K562 (cell line): ENCODE data around the gene TRIM44. TPM values are rescaled to one million over a fixed set of nuclear protein-coding genes. Genes with fewer than 3 reads are reported as not detected.
A peak's percentile ranks its signal among the peaks of the same experiment; 100 is the strongest.

Experiments
- ATAC-seq: fragments of 200-7000 bp; cut with Tn5 transposase; 3 replicates; pipeline ENCODE4 v1.9.1; 2020; ENCODE audit warnings: moderate library complexity
- BruUV-seq: library from RNA; stranded (reverse); fragments of 400-500 nt; replicated peaks from 2 replicates; lab custom pipeline; 2021; lab: Mats Ljungman, UMichigan
- CTCF ChIA-PET: fragments of 300-600 bp; formaldehyde crosslinking; extraction: SDS; loops from one replicate; lab custom pipeline; 2021; ENCODE audit warnings: low intra/inter-chr PET ratio; lab: Yijun Ruan, JAX
- POLR2A ChIA-PET: fragments of 300-600, 350-650 bp; sonication (Branson Sonifier 250); formaldehyde crosslinking; extraction: SDS; loops from one replicate; lab custom pipeline; 2021; ENCODE audit warnings: antibody characterized with exemption, inconsistent platforms; lab: Yijun Ruan, JAX
- DNase-seq, 4 experiments: peaks; one replicate each; pipeline versions ENCODE4 v3.0.0 to v3.0.0-alpha.2; 2011 to 2018; ENCODE audit warnings: low spot score in 3 of 4, mixed read lengths in 3 of 4; ENCODE audit errors: extremely low read depth in 1 of 4
- FAIRE-seq: peaks from 2 replicates; lab custom pipeline; 2011; peaks lifted over from hg19 to GRCh38; lab: Jason Lieb, UNC
- H2AFZ ChIP-seq: 2 replicates; pipeline ENCODE4 v1.6.0; 2011; ENCODE audit warnings: low read depth, low read length, control low read depth, inconsistent platforms
- H3K27ac ChIP-seq: fragments of 200-600 bp; 3 replicates; pipeline ENCODE4 v1.8.0; 2011; ENCODE audit warnings: low read depth, mild to moderate bottlenecking, control low read depth, inconsistent platforms, low read length, moderate library complexity, mixed read lengths; ENCODE audit errors: extremely low read depth
- H3K27me3 ChIP-seq, 2 experiments: fragments of 300-600 bp in 1 of 2; 2 replicates in 1 of 2; 3 replicates in 1 of 2; pipeline versions ENCODE4 v1.6.0 to v1.8.0; 2011; ENCODE audit warnings: inconsistent platforms in 2 of 2, low read length in 2 of 2, mild to moderate bottlenecking in 1 of 2, mixed read lengths in 1 of 2, moderate library complexity in 1 of 2; ENCODE audit not compliant: control insufficient read depth in 2 of 2, insufficient read depth in 2 of 2
- H3K36me3 ChIP-seq: fragments of 300-600 bp; 3 replicates; pipeline ENCODE4 v1.8.0; 2011; ENCODE audit warnings: mild to moderate bottlenecking, low read length, inconsistent platforms; ENCODE audit not compliant: control insufficient read depth, insufficient read depth
- H3K4me1 ChIP-seq, 2 experiments: fragments of 200-600 bp in 1 of 2; replicated peaks in 1 of 2; 2 replicates in 1 of 2; 3 replicates in 1 of 2; pipeline versions ENCODE4 v1.5.1 to v1.8.0; 2011; ENCODE audit warnings: inconsistent platforms in 2 of 2, low read length in 2 of 2, mild to moderate bottlenecking in 1 of 2, mixed read lengths in 1 of 2, moderate library complexity in 1 of 2; ENCODE audit not compliant: control insufficient read depth in 2 of 2, insufficient read depth in 2 of 2
- H3K4me2 ChIP-seq: 2 replicates; pipeline ENCODE4 v1.6.1; 2011; ENCODE audit warnings: low read length, control low read depth, inconsistent platforms, mixed read lengths; ENCODE audit not compliant: insufficient read depth
- H3K4me3 ChIP-seq: fragments of 200-600 bp; sonication (generic), shearing (Covaris generic); 2 replicates; pipeline ENCODE4 v1.5.1; 2016; ENCODE audit warnings: control low read depth, inconsistent platforms
- H3K79me2 ChIP-seq: fragments of 200-600 bp; 3 replicates; pipeline ENCODE4 v1.8.0; 2011; ENCODE audit warnings: low read length, inconsistent platforms; ENCODE audit not compliant: control insufficient read depth, insufficient read depth
- H3K9ac ChIP-seq, 2 experiments: 2 replicates each; pipeline versions ENCODE4 v1.6.0 to v1.6.1; 2011; ENCODE audit warnings: low read depth in 2 of 2, low read length in 2 of 2, control low read depth in 1 of 2, inconsistent platforms in 1 of 2, mild to moderate bottlenecking in 1 of 2, mixed read lengths in 1 of 2; ENCODE audit not compliant: insufficient read depth in 1 of 2
- H3K9me1 ChIP-seq: one replicate; pipeline ENCODE4 v1.6.0; 2011; ENCODE audit warnings: inconsistent platforms, mild to moderate bottlenecking, low read length, moderate library complexity; ENCODE audit not compliant: control insufficient read depth, insufficient read depth
- H3K9me3 ChIP-seq: replicated peaks from 2 replicates; pipeline ENCODE4 v1.5.1; 2011; ENCODE audit warnings: low read depth, low read length, inconsistent platforms; ENCODE audit not compliant: control insufficient read depth, insufficient read depth
- H4K20me1 ChIP-seq: replicated peaks from 2 replicates; pipeline ENCODE4 v1.6.1; 2011; ENCODE audit warnings: low read length, inconsistent platforms, mixed read lengths; ENCODE audit not compliant: control insufficient read depth, insufficient read depth
- CHD1 ChIP-seq: fragments of 200-600 bp; sonication (generic); IDR thresholded peaks from one replicate; pipeline ENCODE4 v1.6.1; 2012; ENCODE audit warnings: mild to moderate bottlenecking, moderate library complexity, low read length, inconsistent platforms
- DIDO1 ChIP-seq: fragments of 450-650 bp; IDR thresholded peaks from 2 replicates; pipeline ENCODE4 v1.6.1; 2016; ENCODE audit warnings: low read depth, missing biosample characterization, missing genetic modification characterization
- GABPB2 ChIP-seq: fragments of 250-450 bp; sonication (Bioruptor Pico); conservative IDR thresholded peaks from 2 replicates; pipeline ENCODE4 v1.5.1; 2021; ENCODE audit warnings: mild to moderate bottlenecking
- IRF2 ChIP-seq: sonication (generic); formaldehyde crosslinking; IDR thresholded peaks from 2 replicates; pipeline ENCODE4 v1.8.1; 2022; ENCODE audit warnings: mild to moderate bottlenecking, missing genetic modification reagents
- USF2 ChIP-seq: sonication (generic); formaldehyde crosslinking; IDR thresholded peaks from 2 replicates; pipeline ENCODE4 v1.5.0; 2020; ENCODE audit warnings: missing genetic modification reagents
- ZBTB8A ChIP-seq: fragments of 450-650 bp; IDR thresholded peaks from 2 replicates; pipeline ENCODE4 v1.6.1; 2018; ENCODE audit warnings: mild to moderate bottlenecking, moderate library complexity; ENCODE audit not compliant: partially characterized antibody
- ZNF316 ChIP-seq: fragments of 450-650 bp; IDR thresholded peaks from 2 replicates; pipeline ENCODE4 v1.6.1; 2016
- ZNF449 ChIP-seq: fragments of 250-450 bp; sonication (Bioruptor Pico); IDR thresholded peaks from 2 replicates; pipeline ENCODE4 v1.8.0; 2022; ENCODE audit warnings: moderate library complexity, mild to moderate bottlenecking, inconsistent platforms
- ZNF668 ChIP-seq: fragments of 250-450 bp; sonication (Bioruptor Pico); IDR thresholded peaks from 2 replicates; pipeline ENCODE4 v1.8.0; 2022; ENCODE audit warnings: mild to moderate bottlenecking, inconsistent platforms
- WGBS: fragments of 100-300 bp; shearing (Covaris generic); methylation state at CpG from one replicate; pipeline ENCODE4 v1.1.6; 2016; ENCODE audit warnings: low coverage, mixed read lengths; ENCODE audit not compliant: insufficient coverage; ENCODE audit errors: missing lambda C conversion rate; 5-methylcytosine and 5-hydroxymethylcytosine counted together
- in situ Hi-C: fragments of 300-500 bp; cut with MboI; formaldehyde crosslinking; loops from 4 replicates; pipeline ENCODE4 v1.15.0; 2018; ENCODE audit warnings: inconsistent platforms, mixed read lengths
- intact Hi-C: fragments of 100-400 bp; cut with micrococcal nuclease; formaldehyde crosslinking; loops from 2 replicates; pipeline ENCODE4 v1.14.2; 2022
- polyA plus RNA-seq, 8 experiments: library from polyadenylated mRNA; depleted of rRNA in 4 of 8; stranded (reverse) in 5 of 8; unstranded in 3 of 8; fragments of >200 nt; fragmentation: Nextera tagmentation in 2 of 8; fragmentation: Illumina TruSeq in 1 of 8; extraction: Ambion mirVana in 2 of 8; extraction: Trizol in 1 of 8; gene quantifications; 2 replicates each; pipeline versions ENCODE4 v1.2.1 to v1.2.3, GENCODE V29; 2011 to 2014; ENCODE audit warnings: inconsistent platforms in 1 of 8, missing spikeins in 1 of 8
- total RNA-seq, 7 experiments: library from RNA; depleted of rRNA in 6 of 7; stranded (reverse); fragments of >200 nt in 6 of 7; fragmentation: Illumina TruSeq in 2 of 7; extraction: Trizol in 2 of 7; gene quantifications; 2 replicates each; pipeline versions ENCODE4 v1.2.1 to v1.2.3, GENCODE V29; 2011 to 2021; ENCODE audit warnings: low replicate concordance in 1 of 7

The TRIM44 gene
- total and polyA plus RNA-seq, 9 of the 15 experiments (the other 6 are each of a cell fraction or from before 2014, with no cell fraction given): 8.3 to 105 (median 37.2) TPM

GRCh38 chr11:35658020-35658948 is 4.3 kb upstream of the TRIM44 start:
- in situ Hi-C loops: no loop called here
- no peak overlapping the region for H2AFZ ChIP-seq
- CTCF ChIA-PET: no interaction called here
- H3K4me1 ChIP-seq: peaks cover 0 to 11% of the 10 kb centered on the region in 2 experiments; a peak in 3 of 5 replicates
- no peaks in the 10 kb centered on the region for H3K9me3 ChIP-seq
- DNase-seq: no peak
- 8% methylated on average over 3 of the region's 3 CpGs for WGBS
- no peaks in the 10 kb centered on the region for H3K36me3 ChIP-seq
- FAIRE-seq: no peak
- H4K20me1 ChIP-seq: no peaks in the 10 kb centered on the region
- H3K79me2 ChIP-seq: peaks cover 3% of the 10 kb centered on the region
- TF ChIP-seq ZNF316 (peak; percentile 43), CHD1 (no peak)
- TF ChIP-seq, all 486 proteins: peak for 1
- POLR2A ChIA-PET: no interaction called here
- BruUV-seq: no TSS peak
- intact Hi-C loops: no loop called here
- Histone ChIP-seq H3K9ac (no peak overlapping the region), H3K9me1 (no peaks in the 10 kb centered on the region), H3K27ac (no peak overlapping the region), H3K4me3 (no peak overlapping the region), H3K27me3 (peaks cover 11 to 14% of the 10 kb centered on the region in 2 experiments), H3K4me2 (no peak overlapping the region)
- no peak for ATAC-seq

GRCh38 chr11:35661534-35661933 is 1.0 kb upstream of the TRIM44 start:
- H3K9me1 ChIP-seq: no peaks in the 10 kb centered on the region
- WGBS: 68% methylated on average over 5 of the region's 5 CpGs
- TF ChIP-seq IRF2 (CRISPR knock-in tag) (no peak), ZBTB8A (no peak), ZNF449 (no peak), GABPB2 (CRISPR knock-in tag) (no peak), ZNF668 (CRISPR knock-in tag) (no peak), USF2 (CRISPR knock-in tag) (no peak), DIDO1 (no peak)
- peaks cover 0 to 16% of the 10 kb centered on the region in 2 experiments; a peak in 3 of 5 replicates for H3K4me1 ChIP-seq
- H4K20me1 ChIP-seq: no peaks in the 10 kb centered on the region
- intact Hi-C loops: no loop called here
- ChIA-PET CTCF (no interaction called here), POLR2A (no interaction called here)
- H3K79me2 ChIP-seq: peaks cover 35% of the 10 kb centered on the region
- peaks cover 7 to 9% of the 10 kb centered on the region in 2 experiments for H3K27me3 ChIP-seq
- ATAC-seq (no peak), FAIRE-seq (no peak), DNase-seq (no peak)
- no peak overlapping the region for H3K4me3 ChIP-seq
- no peak overlapping the region; the same call in 1 of the 2 replicates for H3K4me2 ChIP-seq
- no TSS peak for BruUV-seq
- in situ Hi-C loops: no loop called here
- H3K9me3 ChIP-seq: no peaks in the 10 kb centered on the region
- no peak overlapping the region for H3K9ac ChIP-seq
- H2AFZ ChIP-seq: peak overlapping the region; percentile 95
- no peak overlapping the region for H3K27ac ChIP-seq
- peaks cover 3% of the 10 kb centered on the region; the same call in 1 of the 3 replicates for H3K36me3 ChIP-seq
